NCI-H1417 treated with DMSO at 0.1 percent for 48 hours (cell line): ENCODE data around the gene ITPR1.

ENCODE experiments used
- DNase-seq: peaks from one replicate; lab custom pipeline; 2025; lab: John Stamatoyannopoulos, UW

The ITPR1 gene

DNA sequence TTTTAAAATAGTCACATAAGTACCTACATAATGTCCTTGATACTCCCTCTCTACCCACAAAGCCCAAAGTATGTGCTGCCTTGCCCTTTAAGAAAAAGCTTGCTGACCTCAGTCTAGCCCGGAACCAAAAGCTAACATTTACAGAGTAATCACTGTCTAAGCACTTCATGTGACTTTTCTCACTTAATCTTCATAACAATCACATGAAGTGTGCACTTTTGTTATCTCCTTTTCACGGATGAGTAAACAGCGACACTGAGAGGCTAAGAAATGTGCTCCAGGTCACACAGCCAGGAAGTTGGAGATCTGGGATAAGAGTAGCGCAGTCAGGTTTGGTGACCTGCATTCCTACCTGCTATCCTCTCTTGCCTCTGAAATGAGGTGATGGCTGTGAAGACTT is 194.0 kb downstream of the ITPR1 start:
- no peak for DNase-seq

GRCh38 chr3:4687596-4687995 is 194.4 kb downstream of the ITPR1 start:
- no peak for DNase-seq

DNA sequence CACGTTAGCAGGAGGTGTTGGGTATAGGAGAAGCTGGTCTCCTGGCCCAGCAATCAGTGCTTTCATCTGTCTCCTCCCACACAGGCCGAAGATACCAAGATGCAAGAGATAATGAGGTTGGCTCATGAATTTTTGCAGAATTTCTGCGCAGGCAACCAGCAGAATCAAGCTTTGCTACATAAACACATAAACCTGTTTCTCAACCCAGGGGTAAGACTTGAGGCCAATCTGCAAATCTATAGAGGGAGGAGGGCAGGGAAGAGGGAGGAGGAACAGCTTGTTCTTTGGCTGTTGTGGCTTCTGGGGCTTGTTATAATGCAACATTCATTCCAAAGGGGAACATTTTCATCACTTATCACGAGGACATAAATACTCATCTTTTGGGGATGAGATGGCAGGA is 195.3 kb downstream of the ITPR1 start:
- no peak for DNase-seq

- no peak for DNase-seq
Measured at GRCh38 chr3:4689021-4689420, 195.9 kb downstream of the ITPR1 start.

- no peak for DNase-seq
Measured at GRCh38 chr3:4690277-4690676, 197.1 kb downstream of the ITPR1 start.

GRCh38 chr3:4693620-4694019 is 200.5 kb downstream of the ITPR1 start:
- no peak for DNase-seq

DNA sequence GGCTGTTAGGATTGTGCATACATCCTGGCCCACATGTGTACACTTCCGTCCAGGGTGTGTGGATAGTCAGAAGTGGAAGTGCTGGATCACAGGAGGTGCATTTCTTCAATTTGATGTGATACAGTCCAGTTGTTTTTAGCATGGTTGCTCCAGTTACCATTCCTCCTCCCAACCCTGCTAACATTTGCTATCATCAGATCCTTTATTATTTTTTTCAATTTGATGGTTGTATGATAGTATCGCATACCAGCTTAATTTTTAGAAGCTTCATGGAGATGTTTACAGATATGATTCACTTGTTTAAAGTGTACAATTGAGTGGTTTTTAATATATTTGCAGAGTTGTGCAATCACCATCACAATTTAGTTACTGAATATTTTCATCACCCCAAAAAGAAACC is 202.7 kb downstream of the ITPR1 start:
- no peak for DNase-seq

DNA sequence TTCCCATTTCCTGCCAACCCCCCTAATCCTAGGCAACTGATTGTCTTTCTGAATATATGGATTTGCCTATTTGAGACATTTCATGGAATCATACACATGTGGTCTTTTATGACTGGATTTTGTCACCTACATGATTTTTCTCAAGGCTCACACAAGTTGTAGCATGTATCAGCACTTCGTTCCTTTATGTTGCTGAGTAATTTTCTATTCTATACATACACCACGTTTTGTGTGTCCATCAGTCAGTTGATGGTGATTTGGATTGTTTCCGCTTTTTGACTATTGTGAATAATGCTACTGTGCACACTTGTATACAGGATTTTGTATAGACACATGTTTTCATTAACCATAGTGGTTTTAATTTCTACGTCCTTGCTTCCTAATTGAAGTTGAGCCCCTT is 203.1 kb downstream of the ITPR1 start:
- no peak for DNase-seq

DNA sequence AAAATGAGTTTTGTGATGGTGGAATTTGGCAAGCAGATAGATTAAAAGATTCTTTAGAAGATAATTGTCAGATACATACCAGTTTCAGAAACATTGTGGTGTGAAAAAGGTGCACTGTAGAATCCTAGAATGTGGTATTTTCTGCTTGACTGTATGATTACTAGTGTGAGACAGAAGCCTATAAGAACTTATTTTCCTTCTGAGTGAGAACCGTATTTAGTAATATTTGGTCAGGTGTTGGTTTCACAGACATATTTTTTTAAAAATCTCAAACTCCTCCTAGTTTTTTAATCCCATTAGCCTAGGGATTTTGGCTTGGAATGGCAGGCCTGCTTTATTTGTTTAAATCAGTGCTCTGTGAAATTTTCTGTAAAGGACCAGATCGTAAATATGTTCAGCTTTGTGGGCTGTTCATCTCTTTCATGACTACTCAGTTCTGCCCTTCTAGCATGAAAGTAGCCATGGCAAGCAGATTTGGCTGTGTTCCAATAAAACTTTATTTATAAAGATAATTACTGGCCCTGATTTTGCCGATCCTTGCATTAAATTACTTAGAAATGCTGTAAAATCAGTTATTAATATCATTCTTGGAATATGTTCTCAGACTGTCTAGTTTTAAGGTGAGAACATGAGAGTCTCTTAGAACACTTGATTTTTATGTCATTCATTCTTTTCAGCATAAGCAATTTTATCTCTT is 205.1 kb downstream of the ITPR1 start:
- no peak for DNase-seq

GRCh38 chr3:4703054-4703480 is 209.9 kb downstream of the ITPR1 start:
- no peak for DNase-seq

- no peak for DNase-seq
Measured at GRCh38 chr3:4704552-4704951, 211.4 kb downstream of the ITPR1 start.

- DNase-seq: no peak
Measured at GRCh38 chr3:4707324-4707723, 214.2 kb downstream of the ITPR1 start.

GRCh38 chr3:4708230-4708629 is 215.1 kb downstream of the ITPR1 start:
- DNase-seq: no peak

DNA sequence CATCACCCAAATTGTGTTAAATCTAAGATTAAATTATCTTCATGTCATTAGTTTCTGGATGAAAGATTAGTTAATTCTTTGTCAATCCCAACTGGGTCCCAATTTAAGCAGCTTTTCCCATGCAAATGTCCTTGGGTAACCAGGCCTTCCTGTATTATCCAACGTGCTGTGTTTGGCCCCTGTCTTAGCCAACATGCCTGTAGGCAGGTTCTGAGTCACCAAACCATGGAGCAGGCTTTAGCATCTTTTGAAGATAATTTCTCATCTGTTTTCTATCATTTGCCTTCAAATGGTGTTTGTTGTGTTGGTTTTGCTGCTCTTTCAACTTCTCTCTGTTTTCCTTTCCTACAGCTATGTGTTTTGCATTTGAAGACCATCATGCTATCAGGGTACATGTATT is 216.2 kb downstream of the ITPR1 start:
- no peak for DNase-seq

GRCh38 chr3:4710191-4710590 is 217.0 kb downstream of the ITPR1 start:
- no peak for DNase-seq

- DNase-seq: no peak
Measured at GRCh38 chr3:4711680-4711992, 218.5 kb downstream of the ITPR1 start.

DNA sequence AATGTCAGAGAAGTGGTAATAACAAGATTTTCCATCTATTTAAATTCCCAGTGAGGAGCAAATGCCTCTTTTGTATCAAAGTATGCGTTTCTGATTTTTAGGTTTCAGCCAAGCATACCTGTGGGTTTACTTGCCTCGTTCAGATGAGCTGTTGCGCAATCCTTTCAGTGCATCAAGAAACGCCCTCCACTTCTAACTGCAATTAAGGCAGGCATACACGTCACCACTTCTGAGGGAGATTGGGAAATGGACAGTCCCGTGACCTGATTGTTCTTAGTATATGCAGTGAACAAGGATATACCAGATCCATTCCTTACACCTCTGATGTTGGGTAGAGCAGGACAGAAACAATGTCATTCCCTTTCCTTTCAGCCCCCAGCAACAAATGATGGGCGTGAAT is 219.0 kb downstream of the ITPR1 start:
- no peak for DNase-seq

GRCh38 chr3:4714045-4714444 is 220.9 kb downstream of the ITPR1 start:
- no peak for DNase-seq

DNA sequence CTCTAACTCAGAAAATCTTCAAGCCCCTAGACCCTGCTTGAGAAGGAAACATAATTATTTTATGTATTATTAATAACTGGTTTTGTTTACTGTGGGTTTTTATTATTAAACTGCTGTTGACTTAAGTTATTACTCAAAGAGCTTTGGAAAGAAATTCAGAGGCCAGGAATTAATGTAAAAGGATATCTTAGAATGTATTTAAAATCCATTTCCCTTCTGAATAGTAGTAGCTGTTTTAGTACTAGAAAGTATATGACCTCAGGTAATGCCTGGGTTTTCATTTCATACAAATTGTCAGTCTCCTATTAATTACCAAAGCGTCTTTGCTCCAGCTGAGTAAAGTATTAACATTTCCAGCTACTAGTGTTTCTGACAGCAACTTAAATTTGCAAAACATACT is 223.1 kb downstream of the ITPR1 start:
- no peak for DNase-seq

DNA sequence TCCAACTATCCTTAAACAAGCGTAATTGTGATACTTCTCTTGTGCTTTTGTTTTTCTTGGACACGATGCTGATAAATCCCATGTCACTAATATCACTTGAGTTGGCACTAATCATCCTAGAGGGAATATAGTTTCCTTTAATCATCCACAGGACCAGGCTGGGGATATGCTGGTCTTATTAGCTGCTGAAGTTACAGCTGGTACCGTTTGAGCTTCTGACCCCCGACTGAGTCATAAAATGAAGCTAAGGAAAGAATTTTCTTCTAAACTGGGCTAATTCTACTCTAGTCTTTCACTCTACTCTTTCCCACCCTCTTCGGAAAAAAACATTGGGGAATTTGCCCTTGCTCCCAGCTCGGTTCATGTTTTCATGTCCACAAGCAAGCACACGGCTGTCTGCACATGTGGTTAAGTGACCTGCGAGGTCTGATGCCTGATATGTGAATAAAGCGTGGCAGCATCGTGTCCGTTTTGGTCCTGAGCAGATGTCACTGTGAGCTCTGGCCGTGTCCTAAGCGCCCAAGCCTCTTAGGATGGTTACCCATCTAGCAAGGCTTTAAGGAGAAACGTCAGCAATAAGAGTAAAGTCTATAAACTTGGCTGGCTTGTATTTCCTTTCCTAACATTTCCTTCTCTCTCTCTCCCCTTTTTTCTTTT is 223.7 kb downstream of the ITPR1 start:
- no peak for DNase-seq

DNA sequence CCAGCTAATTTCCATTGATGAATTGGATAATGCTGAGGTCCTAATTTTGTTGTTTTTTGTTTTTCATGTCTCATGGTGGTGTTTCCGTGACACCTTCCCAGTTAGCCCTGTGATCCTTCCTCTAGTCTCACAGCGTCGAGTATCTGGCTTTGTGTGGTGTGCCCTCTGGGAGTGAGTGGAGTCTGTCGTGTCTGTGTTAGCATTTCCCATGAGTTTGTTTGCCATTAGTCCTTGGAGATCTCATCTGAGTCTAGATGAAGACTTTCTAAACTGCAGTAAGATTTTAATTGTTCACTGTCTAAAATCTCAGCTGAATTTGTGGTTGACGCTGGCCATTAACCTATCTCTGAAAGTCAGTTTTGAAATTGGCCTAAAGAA is 224.2 kb downstream of the ITPR1 start:
- DNase-seq: no peak

DNA sequence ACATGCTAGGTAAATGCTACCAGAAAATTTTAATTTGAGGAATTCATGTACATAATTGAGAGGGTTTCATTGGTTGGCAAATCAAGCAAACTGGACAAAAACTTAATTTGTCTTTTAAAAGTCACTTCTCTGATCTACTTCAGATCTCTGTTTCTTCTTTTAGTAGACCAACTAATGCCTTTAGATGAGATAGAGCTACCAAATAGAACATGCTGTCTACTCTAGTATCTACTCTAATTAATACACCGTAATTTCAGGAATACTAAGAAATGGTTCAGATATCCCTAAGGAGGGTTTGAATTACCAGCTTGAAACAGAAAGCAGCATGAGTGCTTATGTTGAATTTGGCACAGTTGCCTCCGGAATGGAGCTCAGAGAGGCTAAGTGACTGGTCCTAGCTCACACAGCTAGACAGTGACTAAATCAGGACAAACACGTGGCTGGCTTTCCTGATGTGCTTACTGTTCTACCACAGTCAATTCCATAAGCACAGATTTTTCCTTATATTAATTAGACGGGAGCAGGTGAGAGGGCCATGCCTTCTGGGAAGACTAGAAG is 225.1 kb downstream of the ITPR1 start:
- no peak for DNase-seq

DNA sequence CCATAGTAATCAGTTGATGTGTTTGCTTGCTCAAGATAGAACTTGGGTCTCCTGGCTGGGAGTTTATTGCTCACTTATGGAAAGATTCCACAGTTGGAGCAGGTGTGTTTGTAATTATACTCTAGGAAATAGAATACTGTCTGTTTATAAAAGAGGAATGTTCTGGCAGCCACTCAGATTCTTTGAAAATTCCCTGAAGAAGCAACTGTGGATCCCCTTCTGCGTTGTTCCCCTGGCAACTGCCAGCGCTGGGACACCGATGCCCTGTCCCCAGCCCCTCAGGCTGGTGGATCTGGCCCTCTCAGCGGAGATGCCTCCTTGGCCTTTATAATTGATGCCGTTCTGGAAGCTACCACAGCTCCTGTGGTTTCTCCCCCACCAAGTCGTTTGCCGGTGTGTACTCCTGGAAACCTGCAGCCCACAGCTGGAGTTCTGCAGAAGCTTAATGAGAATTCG is 225.9 kb downstream of the ITPR1 start:
- DNase-seq: no peak
